GM12873 (cell line): ENCODE measurements around the gene A2M.

ENCODE experiments used
- CTCF ChIP-seq: IDR thresholded peaks from 2 replicates; pipeline ENCODE4 v1.5.1; 2012; ENCODE audit warnings: low read depth, mild to moderate bottlenecking, moderate library complexity, low read length, control low read depth; ENCODE audit not compliant: insufficient read depth; ENCODE audit errors: missing control alignments

The A2M gene

GRCh38 chr12:9103050-9103849, 12.5 kb downstream of the A2M start:
- no peak for TF ChIP-seq CTCF

GRCh38 chr12:9101018-9101687, 14.6 kb downstream of the A2M start:
- TF ChIP-seq CTCF, result no peak

- no peak for TF ChIP-seq CTCF
These were observed 16.0 kb downstream of the A2M start for GRCh38 chr12:9099552-9100190.

GRCh38 chr12:9098463-9099026, 17.2 kb downstream of the A2M start:
- TF ChIP-seq CTCF, result no peak

- no peak for TF ChIP-seq CTCF
These were observed 17.6 kb downstream of the A2M start for GRCh38 chr12:9098115-9098452.

GRCh38 chr12:9096563-9097176, 19.0 kb downstream of the A2M start:
- TF ChIP-seq CTCF, result no peak

- TF ChIP-seq CTCF, result no peak
These were observed 20.4 kb downstream of the A2M start for GRCh38 chr12:9095322-9095721.
